Measurements from ENCODE around the gene PRR5.

- TF ChIP-seq, protein P1, sequence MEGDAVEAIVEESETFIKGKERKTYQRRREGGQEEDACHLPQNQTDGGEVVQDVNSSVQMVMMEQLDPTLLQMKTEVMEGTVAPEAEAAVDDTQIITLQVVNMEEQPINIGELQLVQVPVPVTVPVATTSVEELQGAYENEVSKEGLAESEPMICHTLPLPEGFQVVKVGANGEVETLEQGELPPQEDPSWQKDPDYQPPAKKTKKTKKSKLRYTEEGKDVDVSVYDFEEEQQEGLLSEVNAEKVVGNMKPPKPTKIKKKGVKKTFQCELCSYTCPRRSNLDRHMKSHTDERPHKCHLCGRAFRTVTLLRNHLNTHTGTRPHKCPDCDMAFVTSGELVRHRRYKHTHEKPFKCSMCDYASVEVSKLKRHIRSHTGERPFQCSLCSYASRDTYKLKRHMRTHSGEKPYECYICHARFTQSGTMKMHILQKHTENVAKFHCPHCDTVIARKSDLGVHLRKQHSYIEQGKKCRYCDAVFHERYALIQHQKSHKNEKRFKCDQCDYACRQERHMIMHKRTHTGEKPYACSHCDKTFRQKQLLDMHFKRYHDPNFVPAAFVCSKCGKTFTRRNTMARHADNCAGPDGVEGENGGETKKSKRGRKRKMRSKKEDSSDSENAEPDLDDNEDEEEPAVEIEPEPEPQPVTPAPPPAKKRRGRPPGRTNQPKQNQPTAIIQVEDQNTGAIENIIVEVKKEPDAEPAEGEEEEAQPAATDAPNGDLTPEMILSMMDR (conservative IDR thresholded peaks at IDR 0.05; ENCODE audit: low read depth in 2 of 2), result no peak
- TF ChIP-seq EZH2 (IDR thresholded peaks at IDR 0.05; ENCODE audit: low read depth, unreplicated experiment) (no peak), JUNB (IDR thresholded peaks at IDR 0.05; ENCODE audit: unreplicated experiment) (no peak), POLR2AphosphoS5 (IDR thresholded peaks at IDR 0.05; ENCODE audit: low read depth) (no peak), EZH2phosphoT487 (IDR thresholded peaks at IDR 0.05; ENCODE audit: unreplicated experiment) (no peak), REST (IDR thresholded peaks at IDR 0.05; ENCODE audit: unreplicated experiment) (no peak)
Measured at GRCh38 chr22:44680481-44680894, 21.5 kb upstream of the PRR5 start.

Measured in GM23338 (cell line).